ENCODE data around the gene TELO2. TPM values are rescaled to one million over a fixed set of nuclear protein-coding genes. Genes with fewer than 3 reads are reported as not detected.
A peak's percentile ranks its signal among the peaks of the same experiment; 100 is the strongest.
"Not testable (repeated sequence)": the region's sequence is repeated elsewhere in the genome, so short reads cannot be mapped to it uniquely, and the experiment has no call there.

Gene TELO2
- polyA plus RNA-seq, 3 donors, result 7.3 to 58.1 (median 11.4) TPM

- WGBS (ENCODE audit: insufficient coverage), result 62% methylated on average over 13 of the region's 15 CpGs
- H3K27me3 Mint-ChIP-seq (ENCODE audit: low read depth in 3 of 3), result peaks cover 0 to 4% (median 0%) of the 10 kb centered on the region in 3 donors
- Histone ChIP-seq H3K4me3 (replicated peaks in 1 of 3; ENCODE audit: low read depth in 2 of 3, low read length in 3 of 3) (peak overlapping the region; percentile 61 to 81 (median 77)), H3K9ac (ENCODE audit: insufficient read depth, low read length, poor library complexity, severe bottlenecking) (peak overlapping the region; percentile 96), H3K27me3 (ENCODE audit: control insufficient read depth in 2 of 2, insufficient read depth in 2 of 2, low read length in 2 of 2) (no peaks in the 10 kb centered on the region), H3K79me2 (ENCODE audit: insufficient read depth, low read length) (peaks cover 53% of the 10 kb centered on the region), H4K20me1 (ENCODE audit: insufficient read depth, low read length) (no peaks in the 10 kb centered on the region), H3K9me3 (replicated peaks in 1 of 2; ENCODE audit: control insufficient read depth in 1 of 2, insufficient read depth in 1 of 2, low read length in 2 of 2) (no peaks in the 10 kb centered on the region), H3K36me3 (replicated peaks in 1 of 2; ENCODE audit: control insufficient read depth in 1 of 2, insufficient read depth in 2 of 2, low read length in 2 of 2) (no peaks in the 10 kb centered on the region), H3K27ac (ENCODE audit: low read depth in 1 of 2, low read length in 2 of 2) (peak overlapping the region; percentile 79 to 99), H3K4me1 (ENCODE audit: control insufficient read depth in 1 of 2, insufficient read depth in 2 of 2, low read length in 2 of 2) (peaks cover 54 to 58% of the 10 kb centered on the region in 2 donors), H3K4me2 (replicated peaks; ENCODE audit: extremely low read depth, low read length, poor library complexity, severe bottlenecking) (peak overlapping the region; percentile 84), H2AFZ (ENCODE audit: insufficient read depth, low read depth, low read length, poor library complexity, severe bottlenecking) (peak overlapping the region; percentile 90)
- peaks cover 0 to 7% (median 4%) of the 10 kb centered on the region in 7 donors for H3K9me3 Mint-ChIP-seq
- TF ChIP-seq CTCF (IDR thresholded peaks at IDR 0.05), result no peak
- peak overlapping the region; percentile 74 to 91 for H3K4me3 Mint-ChIP-seq
- no peak for DNase-seq
- peaks cover 45% of the 10 kb centered on the region for H3K4me1 Mint-ChIP-seq
- intact Hi-C loops (cut with micrococcal nuclease), result loop anchor here in 1 of 2 donors (10.0 kb wide), 2 partner anchors 139 to 299 kb away; partner anchors contain the start of genes CRAMP1, EME2, IFT140 and MRPS34
- peaks cover 4 to 8% of the 10 kb centered on the region in 2 donors for H3K36me3 Mint-ChIP-seq
- peak overlapping the region; percentile 81 to 93 (median 89) for H3K27ac Mint-ChIP-seq
Measured at GRCh38 chr16:1475552-1476114, 17.5 kb upstream of the TELO2 start.

- H3K9ac ChIP-seq (ENCODE audit: insufficient read depth, low read length, poor library complexity, severe bottlenecking), result no peak overlapping the region
- Mint-ChIP-seq H3K4me1 (peaks cover 44% of the 10 kb centered on the region), H3K27me3 (ENCODE audit: low read depth in 3 of 3) (peaks cover 0 to 5% (median 0%) of the 10 kb centered on the region in 3 donors), H3K27ac (no peak overlapping the region), H3K4me3 (no peak overlapping the region), H3K9me3 (peaks cover 0 to 5% (median 0%) of the 10 kb centered on the region in 7 donors), H3K36me3 (peaks cover 2 to 8% of the 10 kb centered on the region in 2 donors)
- DNase-seq, result no peak
- no peak overlapping the region for H3K27ac ChIP-seq (ENCODE audit: low read depth in 1 of 2, low read length in 2 of 2)
- 100% methylated on average over 7 of the region's 10 CpGs for WGBS (ENCODE audit: insufficient coverage)
- no peaks in the 10 kb centered on the region for H4K20me1 ChIP-seq (ENCODE audit: insufficient read depth, low read length)
- no peaks in the 10 kb centered on the region for H3K27me3 ChIP-seq (ENCODE audit: control insufficient read depth in 2 of 2, insufficient read depth in 2 of 2, low read length in 2 of 2)
- H3K79me2 ChIP-seq (ENCODE audit: insufficient read depth, low read length), result peaks cover 40% of the 10 kb centered on the region
- intact Hi-C loops (cut with micrococcal nuclease), result loop anchor here in 1 of 2 donors (10.0 kb wide), 2 partner anchors 138 to 298 kb away; partner anchors contain the start of genes CRAMP1, EME2, IFT140 and MRPS34
- no peak overlapping the region for H2AFZ ChIP-seq (ENCODE audit: insufficient read depth, low read depth, low read length, poor library complexity, severe bottlenecking)
- H3K36me3 ChIP-seq (replicated peaks in 1 of 2; ENCODE audit: control insufficient read depth in 1 of 2, insufficient read depth in 2 of 2, low read length in 2 of 2), result no peaks in the 10 kb centered on the region
- peaks cover 47 to 58% of the 10 kb centered on the region in 2 donors for H3K4me1 ChIP-seq (ENCODE audit: control insufficient read depth in 1 of 2, insufficient read depth in 2 of 2, low read length in 2 of 2)
- no peaks in the 10 kb centered on the region for H3K9me3 ChIP-seq (replicated peaks in 1 of 2; ENCODE audit: control insufficient read depth in 1 of 2, insufficient read depth in 1 of 2, low read length in 2 of 2)
- no peak for TF ChIP-seq CTCF (IDR thresholded peaks at IDR 0.05)
- H3K4me2 ChIP-seq (replicated peaks; ENCODE audit: extremely low read depth, low read length, poor library complexity, severe bottlenecking), result no peak overlapping the region
- no peak overlapping the region for H3K4me3 ChIP-seq (replicated peaks in 1 of 3; ENCODE audit: low read depth in 2 of 3, low read length in 3 of 3)
Measured at GRCh38 chr16:1477033-1477432, 16.1 kb upstream of the TELO2 start.

- H3K9ac ChIP-seq (ENCODE audit: insufficient read depth, low read length, poor library complexity, severe bottlenecking); H3K9me3 Mint-ChIP-seq; H3K4me3 ChIP-seq (replicated peaks in 1 of 3; ENCODE audit: low read depth in 2 of 3, low read length in 3 of 3); H3K9me3 ChIP-seq (replicated peaks in 1 of 2; ENCODE audit: control insufficient read depth in 1 of 2, insufficient read depth in 1 of 2, low read length in 2 of 2); H3K27me3 ChIP-seq (ENCODE audit: control insufficient read depth in 2 of 2, insufficient read depth in 2 of 2, low read length in 2 of 2); H3K27ac Mint-ChIP-seq; H4K20me1 ChIP-seq (ENCODE audit: insufficient read depth, low read length); H3K27me3 Mint-ChIP-seq (ENCODE audit: low read depth in 3 of 3); H3K27ac ChIP-seq (ENCODE audit: low read depth in 1 of 2, low read length in 2 of 2); H3K36me3 ChIP-seq (replicated peaks in 1 of 2; ENCODE audit: control insufficient read depth in 1 of 2, insufficient read depth in 2 of 2, low read length in 2 of 2); H3K4me2 ChIP-seq (replicated peaks; ENCODE audit: extremely low read depth, low read length, poor library complexity, severe bottlenecking); H3K4me3 Mint-ChIP-seq; DNase-seq; H3K36me3 Mint-ChIP-seq; H2AFZ ChIP-seq (ENCODE audit: insufficient read depth, low read depth, low read length, poor library complexity, severe bottlenecking): not testable (repeated sequence)
- H3K4me1 Mint-ChIP-seq, result peaks cover 42% of the 10 kb centered on the region
- intact Hi-C loops (cut with micrococcal nuclease), result loop anchor here in 1 of 2 donors (10.0 kb wide), 2 partner anchors 136 to 296 kb away; partner anchors contain the start of genes CRAMP1, EME2, IFT140 and MRPS34
- WGBS (ENCODE audit: insufficient coverage), result 94% methylated on average over 7 of the region's 9 CpGs
- peaks cover 39 to 50% of the 10 kb centered on the region in 2 donors for H3K4me1 ChIP-seq (ENCODE audit: control insufficient read depth in 1 of 2, insufficient read depth in 2 of 2, low read length in 2 of 2)
- H3K79me2 ChIP-seq (ENCODE audit: insufficient read depth, low read length), result peaks cover 21% of the 10 kb centered on the region
Measured at GRCh38 chr16:1478937-1479336, 14.2 kb upstream of the TELO2 start.

All from CD14-positive monocyte (primary cell).